ENCODE measurements around the gene ADAMTS17. TPM values are rescaled to one million over a fixed set of nuclear protein-coding genes. Genes with fewer than 3 reads are reported as not detected.

ADAMTS17 gene
- total RNA-seq, 1 donor from 2014 or later, result 6.2 TPM

GRCh38 chr15:100115711-100116090 lies 226.1 kb downstream of the ADAMTS17 start:
- H3K4me1 ChIP-seq, result peaks cover 46% of the 10 kb centered on the region
- H3K27me3 ChIP-seq, result no peaks in the 10 kb centered on the region
- no peaks in the 10 kb centered on the region for H3K36me3 ChIP-seq
- H3K4me3 ChIP-seq, result no peak overlapping the region
- no peak for TF ChIP-seq CTCF (IDR thresholded peaks at IDR 0.05)
- peak; percentile 18 for ATAC-seq
- no peak overlapping the region for H3K27ac ChIP-seq
- intact Hi-C loops (cut with DNase I), result no loop called here
- peak; percentile 39 for DNase-seq
- no peaks in the 10 kb centered on the region for H3K9me3 ChIP-seq

GRCh38 chr15:100115066-100115710 lies 226.6 kb downstream of the ADAMTS17 start:
- Histone ChIP-seq H3K36me3 (no peaks in the 10 kb centered on the region), H3K9me3 (no peaks in the 10 kb centered on the region), H3K4me1 (peaks cover 48% of the 10 kb centered on the region), H3K27ac (peak overlapping the region; percentile 74), H3K4me3 (no peak overlapping the region), H3K27me3 (no peaks in the 10 kb centered on the region)
- intact Hi-C loops (cut with DNase I), result no loop called here
- ATAC-seq (no peak), DNase-seq (peak; percentile 46)
- no peak for TF ChIP-seq CTCF (IDR thresholded peaks at IDR 0.05)

- no peak for TF ChIP-seq CTCF (IDR thresholded peaks at IDR 0.05)
- intact Hi-C loops (cut with DNase I), result no loop called here
- peak; percentile 50 for DNase-seq
- peak; percentile 58 for ATAC-seq
- no peaks in the 10 kb centered on the region for H3K27me3 ChIP-seq
- no peaks in the 10 kb centered on the region for H3K9me3 ChIP-seq
- no peaks in the 10 kb centered on the region for H3K36me3 ChIP-seq
- H3K27ac ChIP-seq, result peak overlapping the region; percentile 74
- H3K4me3 ChIP-seq, result peak overlapping the region; percentile 21
- peaks cover 48% of the 10 kb centered on the region for H3K4me1 ChIP-seq
These were observed 227.2 kb downstream of the ADAMTS17 start for GRCh38 chr15:100114571-100114970.

GRCh38 chr15:100114100-100114499 lies 227.7 kb downstream of the ADAMTS17 start:
- no peaks in the 10 kb centered on the region for H3K27me3 ChIP-seq
- peak overlapping the region; percentile 21 for H3K4me3 ChIP-seq
- peak overlapping the region; percentile 74 for H3K27ac ChIP-seq
- TF ChIP-seq CTCF (IDR thresholded peaks at IDR 0.05), result no peak
- no peaks in the 10 kb centered on the region for H3K9me3 ChIP-seq
- intact Hi-C loops (cut with DNase I), result no loop called here
- DNase-seq (peak; percentile 12), ATAC-seq (peak; percentile 55)
- peaks cover 48% of the 10 kb centered on the region for H3K4me1 ChIP-seq
- H3K36me3 ChIP-seq, result no peaks in the 10 kb centered on the region

- H3K36me3 ChIP-seq, result no peaks in the 10 kb centered on the region
- H3K9me3 ChIP-seq, result no peaks in the 10 kb centered on the region
- ATAC-seq (no peak), DNase-seq (peak; percentile 54)
- TF ChIP-seq CTCF (IDR thresholded peaks at IDR 0.05), result no peak
- intact Hi-C loops (cut with DNase I), result no loop called here
- no peak overlapping the region for H3K4me3 ChIP-seq
- H3K27me3 ChIP-seq, result no peaks in the 10 kb centered on the region
- H3K4me1 ChIP-seq, result peaks cover 48% of the 10 kb centered on the region
- peak overlapping the region; percentile 74 for H3K27ac ChIP-seq
These were observed 228.3 kb downstream of the ADAMTS17 start for GRCh38 chr15:100113351-100114080.
